Body of pancreas (tissue), 4 donors: ENCODE data around the gene DMD.
"Not testable (repeated sequence)": the region's sequence is repeated elsewhere in the genome, so short reads cannot be mapped to it uniquely, and the experiment has no call there.

ENCODE experiments used
- CTCF ChIP-seq, 7 experiments: fragments of 450-650 bp in 4 of 7; fragments of 200-600 bp in 3 of 7; sonication (generic) in 3 of 7; IDR thresholded peaks; one replicate each; pipeline ENCODE4 v1.5.1; 2016 to 2019; ENCODE audit warnings: antibody characterized with exemption in 7 of 7
- POLR2A ChIP-seq, 3 donors: fragments of 450-650 bp; IDR thresholded peaks; one replicate each; pipeline ENCODE4 v1.6.1; 2016; ENCODE audit warnings: antibody characterized with exemption in 3 of 3, mild to moderate bottlenecking in 2 of 3

DNA sequence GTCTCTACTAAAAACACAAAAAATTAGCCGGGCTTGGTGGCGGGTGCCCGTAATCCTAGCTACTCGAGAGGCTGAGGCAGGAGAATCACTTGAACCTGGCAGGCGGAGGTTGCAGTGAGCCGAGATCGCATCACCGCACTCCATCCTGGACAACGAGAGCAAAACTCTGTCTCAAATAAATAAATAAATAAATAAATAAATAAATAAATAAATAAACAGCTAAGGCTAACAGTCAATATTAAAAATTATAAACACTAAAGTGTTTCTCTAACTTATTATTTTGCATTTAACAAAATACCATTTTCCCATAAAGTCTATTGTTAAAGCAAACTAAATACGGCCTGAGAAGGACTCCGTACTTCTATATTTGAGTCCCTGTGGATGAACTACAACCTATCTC is 137.7 kb downstream of the DMD start:
- TF ChIP-seq CTCF, POLR2A (IDR thresholded peaks at IDR 0.05): not testable (repeated sequence)
